ENCODE data around the gene HAUS7.
A peak's percentile ranks its signal among the peaks of the same experiment; 100 is the strongest.

Gene HAUS7

GRCh38 chrX:153433161-153433680 lies 37.2 kb downstream of the HAUS7 start:
- DNase-seq: no peak

GRCh38 chrX:153430796-153431195 lies 39.6 kb downstream of the HAUS7 start:
- no peak for DNase-seq

DNA sequence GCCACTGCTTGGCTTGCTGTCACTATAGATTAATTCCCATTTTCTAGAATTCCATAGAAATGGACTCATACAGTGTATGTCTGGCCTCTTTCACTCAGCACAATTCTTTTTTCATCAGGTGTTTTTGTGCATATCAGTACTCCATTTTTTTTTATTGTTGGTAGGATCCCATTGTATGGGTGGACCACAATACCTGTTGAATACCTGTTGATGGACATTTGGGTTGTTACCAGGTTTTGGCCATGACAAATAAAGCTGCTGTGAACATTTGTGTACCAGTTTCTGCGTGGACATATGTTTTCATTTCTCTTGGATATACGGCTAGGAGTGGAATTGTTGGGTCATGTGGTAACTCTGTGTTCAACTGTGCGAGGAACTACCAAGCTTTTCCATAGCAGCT lies 44.2 kb downstream of the HAUS7 start:
- no peak for DNase-seq

DNA sequence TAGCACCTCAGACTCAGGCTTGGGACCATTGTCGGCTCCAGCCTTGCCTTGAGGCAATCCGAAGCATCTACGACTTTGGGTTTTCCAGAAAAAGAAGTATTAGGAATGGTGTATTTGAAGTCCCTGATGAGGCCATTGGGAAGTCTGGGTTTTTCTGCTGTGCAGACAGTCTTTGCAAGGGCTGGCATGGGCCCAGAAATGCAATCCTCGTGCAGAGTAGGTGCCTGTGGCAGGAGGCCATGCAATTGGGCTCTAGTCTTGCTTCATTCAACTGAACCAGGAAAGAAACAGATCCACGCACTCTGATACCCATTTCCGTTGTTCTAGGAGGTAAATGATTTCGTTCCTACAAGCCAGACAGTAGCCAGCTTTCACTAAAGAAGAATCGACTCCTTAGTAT lies 46.7 kb downstream of the HAUS7 start:
- DNase-seq: no peak

GRCh38 chrX:153421856-153422255 lies 48.5 kb downstream of the HAUS7 start:
- no peak for DNase-seq

DNA sequence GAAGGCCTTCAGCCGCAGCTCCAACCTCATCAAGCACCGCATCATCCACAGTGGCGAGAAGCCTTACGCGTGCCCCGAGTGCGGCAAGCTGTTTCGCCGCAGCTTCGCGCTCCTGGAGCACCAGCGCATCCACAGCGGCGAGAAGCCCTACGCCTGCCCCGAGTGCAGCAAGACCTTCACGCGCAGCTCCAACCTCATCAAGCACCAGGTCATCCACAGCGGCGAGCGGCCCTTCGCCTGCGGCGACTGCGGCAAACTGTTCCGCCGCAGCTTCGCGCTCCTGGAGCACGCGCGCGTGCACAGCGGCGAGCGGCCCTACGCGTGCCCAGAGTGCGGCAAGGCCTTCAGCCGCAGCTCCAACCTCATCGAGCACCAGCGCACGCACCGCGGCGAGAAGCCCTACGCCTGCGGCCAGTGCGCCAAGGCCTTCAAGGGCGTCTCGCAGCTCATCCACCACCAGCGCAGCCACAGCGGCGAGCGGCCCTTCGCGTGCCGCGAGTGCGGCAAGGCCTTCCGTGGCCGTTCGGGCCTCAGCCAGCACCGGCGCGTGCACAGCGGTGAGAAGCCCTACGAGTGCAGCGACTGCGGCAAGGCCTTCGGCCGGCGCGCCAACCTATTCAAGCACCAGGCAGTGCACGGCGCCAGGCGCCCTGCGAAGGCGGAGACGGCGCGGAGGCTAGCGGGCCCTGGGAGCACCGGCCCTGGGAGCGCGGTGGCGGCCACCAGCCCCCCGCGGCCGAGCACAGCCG lies 49.4 kb downstream of the HAUS7 start:
- DNase-seq: no peak

DNA sequence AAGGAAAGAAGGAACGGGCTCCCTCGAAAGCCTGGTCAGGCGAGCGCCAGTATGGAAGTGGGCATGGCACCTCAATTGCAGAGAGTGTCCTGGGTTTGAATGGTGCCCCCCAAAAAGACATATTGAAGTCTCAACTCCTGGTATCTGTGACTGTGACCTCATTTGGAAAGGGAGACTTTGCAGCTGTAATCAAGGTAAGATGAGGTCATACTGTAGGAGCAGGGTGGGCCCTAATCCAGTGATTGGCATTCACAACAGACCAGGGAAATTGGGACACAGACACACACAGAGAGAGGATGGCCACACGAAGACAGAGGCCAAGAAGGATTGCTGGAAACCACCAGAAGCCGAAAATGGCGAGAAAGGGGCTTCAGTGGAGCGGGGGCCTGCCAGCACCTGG lies 52.7 kb downstream of the HAUS7 start:
- no peak for DNase-seq

DNA sequence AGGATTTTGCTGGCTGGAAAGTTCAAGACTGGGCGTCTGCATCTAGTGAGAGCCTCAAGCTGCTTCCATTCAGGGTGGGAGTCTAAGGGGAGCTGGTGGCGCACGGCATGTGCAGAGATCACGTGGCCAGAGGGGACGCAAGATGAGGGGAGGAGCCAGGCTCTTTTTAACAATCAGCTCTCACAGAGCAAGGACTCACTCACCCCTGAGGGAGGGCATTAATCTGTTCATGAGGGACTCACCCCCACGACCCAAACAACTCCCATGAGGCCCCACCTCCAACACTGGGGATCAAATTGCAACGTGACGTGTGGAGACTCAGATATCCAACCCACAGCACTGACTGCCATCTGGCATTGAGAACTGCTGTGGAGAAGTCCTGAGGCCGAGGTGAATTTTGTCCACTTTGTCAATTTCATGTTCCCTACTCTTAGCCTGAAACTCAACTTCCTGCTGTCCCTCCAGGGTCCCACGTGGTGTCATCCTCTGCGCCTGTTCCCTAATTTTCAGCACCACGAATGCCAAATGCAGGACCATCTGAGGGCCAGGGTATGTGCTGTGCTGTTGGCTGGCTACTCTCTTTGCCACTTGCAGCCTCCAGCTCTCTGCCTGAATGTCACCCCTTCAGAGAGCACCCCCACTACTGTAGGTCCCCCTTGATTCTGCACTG lies 53.5 kb downstream of the HAUS7 start:
- peak; percentile 34 for DNase-seq

DNA sequence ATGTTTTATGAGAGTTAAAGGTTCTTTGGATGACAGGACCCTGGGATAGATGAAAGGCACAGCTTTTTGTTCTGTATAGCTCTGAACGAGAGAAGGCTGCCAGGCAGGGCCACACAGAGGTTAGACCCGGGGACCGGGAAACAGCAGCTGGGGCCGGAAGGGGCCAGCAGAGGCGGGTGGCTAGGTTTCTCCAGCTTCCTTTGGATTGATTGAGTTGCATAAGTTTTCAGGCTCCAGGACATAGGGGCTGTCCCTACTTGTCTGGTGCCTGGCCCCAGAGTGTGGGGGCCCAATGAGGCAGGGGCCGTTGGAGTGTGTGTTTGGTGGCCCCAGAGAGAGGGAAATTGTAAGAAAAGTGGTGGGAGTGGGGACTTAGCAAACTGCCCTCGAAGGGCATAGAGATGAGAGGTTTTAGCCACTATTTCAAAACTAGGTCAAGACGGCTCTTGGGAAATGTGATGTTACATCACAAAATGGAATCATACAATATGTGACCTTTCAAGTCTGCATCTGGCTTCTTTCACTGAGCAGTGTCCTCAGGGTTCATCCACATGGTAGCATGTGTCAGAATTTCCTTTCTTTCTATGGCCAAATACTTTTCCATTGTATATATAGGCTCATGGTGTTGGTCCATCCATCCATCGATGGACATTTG lies 55.4 kb downstream of the HAUS7 start:
- no peak for DNase-seq

DNA sequence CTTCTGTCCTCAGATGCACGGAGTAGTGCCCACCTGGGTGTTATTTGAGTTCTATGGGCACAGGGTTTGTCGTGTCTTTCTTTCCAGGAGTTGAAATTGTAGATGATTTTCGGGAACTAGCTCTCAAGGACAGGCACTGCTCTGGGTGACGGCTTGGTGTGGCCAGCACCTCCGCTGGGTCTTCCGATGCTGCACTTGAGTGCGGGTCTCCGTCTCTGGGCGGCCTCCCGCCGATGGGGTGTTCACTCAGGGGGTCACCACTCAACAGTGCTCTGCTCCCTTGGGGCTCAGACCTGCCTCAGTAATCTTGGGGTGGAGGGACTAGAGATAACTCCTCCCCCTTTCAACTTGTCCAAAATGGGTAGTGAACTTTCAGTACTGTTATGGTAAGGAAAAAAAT lies 56.6 kb downstream of the HAUS7 start:
- DNase-seq: no peak

- no peak for DNase-seq
Measured at GRCh38 chrX:153412746-153413720, 57.3 kb downstream of the HAUS7 start.

GRCh38 chrX:153411988-153412574 lies 58.3 kb downstream of the HAUS7 start:
- no peak for DNase-seq

GRCh38 chrX:153411255-153411987 lies 59.0 kb downstream of the HAUS7 start, which contains the start of gene ZFP92:
ZFP92 (plus strand) TSS chrX:153411472; CDS start chrX:153418323, 6,851 bp downstream.
- DNase-seq: no peak

- no peak for DNase-seq
Measured at GRCh38 chrX:153410888-153411254, 59.5 kb downstream of the HAUS7 start.

- no peak for DNase-seq
Measured at GRCh38 chrX:153410373-153410772, 60.0 kb downstream of the HAUS7 start.

DNA sequence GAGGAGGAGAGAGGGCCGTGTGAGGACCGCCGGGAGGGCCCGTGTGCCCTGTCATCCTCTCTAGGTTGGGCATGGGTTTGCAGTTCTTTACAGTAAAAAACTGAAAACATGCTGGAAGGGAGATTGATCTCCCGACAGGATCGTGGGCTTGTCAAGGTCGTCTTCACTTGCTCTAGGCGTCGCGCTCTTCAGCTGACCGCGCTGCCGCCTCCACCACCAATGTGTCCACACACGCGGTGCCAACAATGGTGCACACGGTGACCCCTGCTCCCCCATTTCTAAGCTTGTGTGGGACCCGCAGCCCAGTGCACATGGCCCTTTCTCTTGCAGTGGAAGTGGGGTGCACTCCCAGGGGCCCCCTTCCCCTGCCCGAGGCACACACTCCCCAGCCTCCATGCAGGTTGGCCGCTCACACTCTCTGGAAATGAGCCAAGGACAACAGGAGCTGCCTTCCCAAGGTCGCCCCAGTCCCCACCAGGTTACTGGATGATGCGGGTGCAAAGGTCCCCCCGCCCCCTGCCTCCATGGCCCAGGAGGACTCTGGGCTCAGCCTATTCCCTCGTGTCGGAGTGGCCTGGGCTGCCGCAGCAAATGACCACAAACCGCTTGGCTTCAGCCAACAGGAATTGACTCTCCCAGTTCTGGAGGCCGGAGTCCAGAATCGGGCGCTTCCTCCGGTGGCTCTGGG lies 60.8 kb downstream of the HAUS7 start:
- DNase-seq: no peak

DNA sequence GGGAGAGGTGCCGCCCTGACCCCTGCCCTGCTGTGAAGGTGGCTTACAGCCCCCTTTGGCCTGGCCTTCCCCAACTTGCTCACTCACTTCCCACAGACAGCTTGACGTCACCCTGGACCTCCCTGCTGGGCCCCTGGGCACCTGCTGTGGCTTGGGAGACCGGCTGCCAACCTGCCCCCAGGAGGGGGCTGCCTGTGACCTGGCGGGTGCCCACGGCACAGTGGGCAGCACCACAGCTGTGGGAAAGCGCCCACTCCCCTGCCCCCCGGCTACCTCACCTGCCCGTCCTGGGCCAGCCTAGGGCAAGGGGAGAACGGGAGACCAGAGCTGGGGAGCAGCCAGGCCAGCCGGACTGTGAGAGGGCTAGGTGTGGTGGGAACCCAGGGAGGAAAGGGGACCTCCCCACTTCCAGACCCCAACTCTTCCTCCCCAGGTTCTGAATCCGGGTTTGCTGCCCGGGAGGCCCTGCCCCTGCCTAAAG lies 61.5 kb downstream of the HAUS7 start:
- DNase-seq: no peak

- DNase-seq: no peak
Measured at GRCh38 chrX:153408221-153408721, 62.1 kb downstream of the HAUS7 start.

DNA sequence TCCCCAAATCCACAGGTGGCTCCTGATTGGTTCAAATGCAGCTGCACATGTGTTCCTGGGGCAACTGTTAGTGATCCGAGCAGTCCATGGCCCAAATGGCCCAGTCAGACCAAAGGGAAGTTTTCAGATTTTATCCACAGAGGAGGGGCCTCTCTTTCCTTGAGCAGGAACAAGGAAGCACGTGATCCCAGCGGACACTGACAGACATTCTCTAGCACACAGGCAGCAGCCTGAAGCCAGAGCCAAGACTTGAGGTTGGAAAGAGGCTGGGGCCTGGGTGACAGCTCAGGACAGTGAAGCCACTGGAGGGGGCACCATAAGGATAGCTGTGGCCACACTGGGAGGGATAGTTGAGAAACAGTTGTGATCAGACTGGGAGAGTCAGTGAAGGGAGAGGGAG lies 62.6 kb downstream of the HAUS7 start:
- DNase-seq: no peak

DNA sequence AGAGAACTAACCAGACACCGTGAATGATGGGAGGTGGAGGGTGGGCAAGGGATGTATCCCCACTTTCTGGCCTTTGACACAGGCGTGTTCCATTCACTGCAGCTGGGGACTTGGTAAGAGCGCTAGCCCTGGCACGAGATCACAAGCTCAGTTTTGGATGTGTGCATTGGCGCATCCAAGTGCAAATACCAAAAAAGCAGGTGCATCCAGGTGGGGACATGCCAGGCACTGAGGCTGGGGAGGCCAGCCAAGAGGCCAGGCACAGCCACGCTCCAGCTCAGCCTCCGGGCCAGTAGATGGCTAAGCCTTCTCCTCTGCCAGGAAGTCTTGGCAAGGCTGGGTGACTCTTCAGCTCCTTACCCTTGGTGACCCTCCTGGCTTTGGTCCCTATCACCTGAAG lies 63.5 kb downstream of the HAUS7 start:
- no peak for DNase-seq

DNA sequence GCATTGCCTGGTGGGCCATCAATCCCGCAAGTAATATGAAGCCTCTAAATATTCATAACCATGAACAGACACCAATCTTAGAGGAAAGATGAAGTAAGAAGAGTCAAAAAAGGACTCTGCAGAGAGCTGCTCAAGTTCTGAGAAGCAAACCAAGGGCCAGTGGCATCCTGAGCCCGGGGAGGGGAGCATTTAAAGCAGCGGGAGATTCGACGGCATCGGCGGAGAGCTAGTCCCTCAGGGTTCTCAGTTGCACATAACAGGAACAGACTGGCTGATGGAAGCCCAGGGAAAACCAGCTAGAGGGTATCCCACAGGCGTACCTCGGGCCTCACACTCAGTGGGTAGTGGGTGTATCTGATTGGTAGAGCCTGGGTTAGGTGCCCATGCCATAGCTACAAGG lies 64.4 kb downstream of the HAUS7 start:
- DNase-seq: no peak

Data from DMS 273 treated with DMSO at 0.1 percent for 48 hours (cell line).